ENCODE measurements around the gene SESTD1. TPM values are rescaled to one million over a fixed set of nuclear protein-coding genes. Genes with fewer than 3 reads are reported as not detected.

SESTD1 gene
- total and polyA plus RNA-seq, 7 donors: 4.2 to 20.2 (median 15.1) TPM

DNA sequence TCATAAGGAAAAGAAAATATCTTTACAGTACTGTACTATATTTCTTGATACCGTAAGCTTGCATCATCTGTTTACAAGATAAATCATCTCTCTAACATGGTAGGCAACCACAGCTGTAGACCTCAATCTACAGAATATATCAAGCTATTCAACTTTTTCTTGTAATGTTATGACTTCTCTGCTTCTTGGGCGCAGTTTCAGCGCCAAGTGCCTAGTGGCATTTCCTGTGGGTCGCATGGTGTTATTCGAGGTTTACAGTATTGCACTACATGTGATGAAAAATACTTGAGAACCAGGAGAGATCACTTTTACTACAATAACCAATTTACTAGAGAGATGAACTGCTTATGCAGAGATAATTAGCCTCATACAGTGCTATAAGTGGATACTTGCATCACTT, 34.0 kb upstream of the SESTD1 start:
- Histone ChIP-seq H3K36me3 (ENCODE audit: insufficient read depth in 1 of 2, low read depth in 1 of 2) (no peaks in the 10 kb centered on the region), H3K27ac (no peak overlapping the region), H3K4me1 (no peaks in the 10 kb centered on the region), H3K4me3 (no peak overlapping the region), H3K9me3 (no peaks in the 10 kb centered on the region), H3K27me3 (ENCODE audit: insufficient read depth in 3 of 3, low read length in 2 of 3) (no peaks in the 10 kb centered on the region)
- 92 to 95% (median 92%) methylated on average over 5 of the region's 5 CpGs for WGBS, 3 donors
- DNase-seq (no peak), ATAC-seq (no peak)
- TF ChIP-seq, protein P1, sequence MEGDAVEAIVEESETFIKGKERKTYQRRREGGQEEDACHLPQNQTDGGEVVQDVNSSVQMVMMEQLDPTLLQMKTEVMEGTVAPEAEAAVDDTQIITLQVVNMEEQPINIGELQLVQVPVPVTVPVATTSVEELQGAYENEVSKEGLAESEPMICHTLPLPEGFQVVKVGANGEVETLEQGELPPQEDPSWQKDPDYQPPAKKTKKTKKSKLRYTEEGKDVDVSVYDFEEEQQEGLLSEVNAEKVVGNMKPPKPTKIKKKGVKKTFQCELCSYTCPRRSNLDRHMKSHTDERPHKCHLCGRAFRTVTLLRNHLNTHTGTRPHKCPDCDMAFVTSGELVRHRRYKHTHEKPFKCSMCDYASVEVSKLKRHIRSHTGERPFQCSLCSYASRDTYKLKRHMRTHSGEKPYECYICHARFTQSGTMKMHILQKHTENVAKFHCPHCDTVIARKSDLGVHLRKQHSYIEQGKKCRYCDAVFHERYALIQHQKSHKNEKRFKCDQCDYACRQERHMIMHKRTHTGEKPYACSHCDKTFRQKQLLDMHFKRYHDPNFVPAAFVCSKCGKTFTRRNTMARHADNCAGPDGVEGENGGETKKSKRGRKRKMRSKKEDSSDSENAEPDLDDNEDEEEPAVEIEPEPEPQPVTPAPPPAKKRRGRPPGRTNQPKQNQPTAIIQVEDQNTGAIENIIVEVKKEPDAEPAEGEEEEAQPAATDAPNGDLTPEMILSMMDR (IDR thresholded peaks at IDR 0.05): no peak
- intact Hi-C loops (cut with DNase I): no loop called here

DNA sequence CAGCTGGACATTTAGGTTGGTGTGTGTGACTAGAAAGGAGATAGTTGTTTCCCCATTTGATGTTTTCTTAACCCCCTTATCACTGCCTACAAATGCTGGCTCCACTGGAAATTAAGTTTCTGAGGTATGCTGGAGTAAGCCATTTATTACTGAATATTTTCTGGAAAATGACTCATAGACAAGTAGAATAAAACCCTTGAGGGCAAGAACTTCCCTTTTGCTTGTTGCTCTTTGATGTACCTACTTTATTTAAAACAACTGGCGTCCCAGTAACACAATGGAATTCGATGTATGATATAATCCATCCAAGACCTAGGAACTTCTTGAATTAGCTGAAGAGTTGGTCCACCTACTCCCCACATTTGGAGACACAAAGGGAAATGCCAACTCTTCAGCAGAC, 33.3 kb upstream of the SESTD1 start:
- no peak overlapping the region for H3K27ac ChIP-seq
- 82 to 93% (median 88%) methylated on average over 2 of the region's 2 CpGs for WGBS, 3 donors

DNA sequence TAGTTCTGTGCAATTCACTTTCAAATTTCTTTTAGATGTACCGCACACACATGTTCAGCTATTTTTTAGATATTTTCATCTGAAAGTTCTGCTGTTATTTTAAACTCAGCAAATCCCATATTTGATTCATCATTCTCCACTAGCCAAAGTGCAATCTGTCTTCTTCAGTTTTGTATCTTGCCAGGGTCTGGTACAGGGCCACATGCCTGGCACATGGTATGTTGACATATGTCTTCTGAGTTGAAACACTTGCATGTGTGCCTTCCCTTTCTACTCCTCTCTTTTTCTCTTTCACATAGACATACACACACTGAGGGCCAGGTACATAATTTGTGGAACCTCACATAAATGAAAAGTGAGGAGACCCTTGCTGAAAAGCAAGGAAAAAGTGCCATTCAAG, 25.7 kb upstream of the SESTD1 start:
- H3K4me1 ChIP-seq: no peaks in the 10 kb centered on the region
- WGBS, 3 donors: 99 to 100% (median 100%) methylated on average over 1 of the region's 1 CpG
- no peak overlapping the region for H3K27ac ChIP-seq
- no peaks in the 10 kb centered on the region for H3K36me3 ChIP-seq (ENCODE audit: insufficient read depth in 1 of 2, low read depth in 1 of 2)
- H3K4me3 ChIP-seq: no peak overlapping the region
- H3K27me3 ChIP-seq (ENCODE audit: insufficient read depth in 3 of 3, low read length in 2 of 3): no peaks in the 10 kb centered on the region
- TF ChIP-seq, protein P1 (IDR thresholded peaks at IDR 0.05): no peak
- no peaks in the 10 kb centered on the region for H3K9me3 ChIP-seq
- ATAC-seq (no peak), DNase-seq (no peak)
- intact Hi-C loops (cut with DNase I): no loop called here

More for the DNA sequence above, 33.3 kb upstream of the SESTD1 start:
- DNase-seq (no peak), ATAC-seq (no peak)
- intact Hi-C loops (cut with DNase I): no loop called here
- H3K4me3 ChIP-seq: no peak overlapping the region
- no peaks in the 10 kb centered on the region for H3K9me3 ChIP-seq
- no peaks in the 10 kb centered on the region for H3K27me3 ChIP-seq (ENCODE audit: insufficient read depth in 3 of 3, low read length in 2 of 3)
- H3K36me3 ChIP-seq (ENCODE audit: insufficient read depth in 1 of 2, low read depth in 1 of 2): no peaks in the 10 kb centered on the region
- TF ChIP-seq, protein P1 (IDR thresholded peaks at IDR 0.05): no peak
- no peaks in the 10 kb centered on the region for H3K4me1 ChIP-seq

DNA sequence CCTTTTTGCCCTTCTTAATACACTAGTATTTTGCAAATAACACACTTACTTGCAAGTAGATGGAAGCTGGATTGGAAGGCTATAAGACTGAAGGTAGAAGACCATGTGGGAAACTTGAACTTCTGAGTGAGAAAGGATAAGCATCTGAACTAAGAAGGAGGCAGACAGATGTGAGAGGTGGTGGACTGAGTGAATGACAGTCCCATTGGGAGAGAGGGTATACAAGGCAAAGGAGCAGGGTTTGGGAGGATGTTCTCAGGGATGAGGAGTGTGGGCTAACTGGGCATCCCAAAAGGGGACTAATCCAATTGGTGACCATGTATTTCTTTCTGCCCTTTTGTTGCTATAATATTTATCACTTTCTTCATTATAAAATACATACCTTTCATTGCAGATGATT, 20.4 kb upstream of the SESTD1 start:
- ATAC-seq: no peak
- Histone ChIP-seq H3K4me1 (no peaks in the 10 kb centered on the region), H3K36me3 (ENCODE audit: insufficient read depth in 1 of 2, low read depth in 1 of 2) (no peaks in the 10 kb centered on the region), H3K9me3 (no peaks in the 10 kb centered on the region), H3K27ac (no peak overlapping the region), H3K27me3 (ENCODE audit: insufficient read depth in 3 of 3, low read length in 2 of 3) (no peaks in the 10 kb centered on the region), H3K4me3 (no peak overlapping the region)
- DNase-seq: no peak
- intact Hi-C loops (cut with DNase I): no loop called here
- TF ChIP-seq, protein P1 (IDR thresholded peaks at IDR 0.05): no peak

DNA sequence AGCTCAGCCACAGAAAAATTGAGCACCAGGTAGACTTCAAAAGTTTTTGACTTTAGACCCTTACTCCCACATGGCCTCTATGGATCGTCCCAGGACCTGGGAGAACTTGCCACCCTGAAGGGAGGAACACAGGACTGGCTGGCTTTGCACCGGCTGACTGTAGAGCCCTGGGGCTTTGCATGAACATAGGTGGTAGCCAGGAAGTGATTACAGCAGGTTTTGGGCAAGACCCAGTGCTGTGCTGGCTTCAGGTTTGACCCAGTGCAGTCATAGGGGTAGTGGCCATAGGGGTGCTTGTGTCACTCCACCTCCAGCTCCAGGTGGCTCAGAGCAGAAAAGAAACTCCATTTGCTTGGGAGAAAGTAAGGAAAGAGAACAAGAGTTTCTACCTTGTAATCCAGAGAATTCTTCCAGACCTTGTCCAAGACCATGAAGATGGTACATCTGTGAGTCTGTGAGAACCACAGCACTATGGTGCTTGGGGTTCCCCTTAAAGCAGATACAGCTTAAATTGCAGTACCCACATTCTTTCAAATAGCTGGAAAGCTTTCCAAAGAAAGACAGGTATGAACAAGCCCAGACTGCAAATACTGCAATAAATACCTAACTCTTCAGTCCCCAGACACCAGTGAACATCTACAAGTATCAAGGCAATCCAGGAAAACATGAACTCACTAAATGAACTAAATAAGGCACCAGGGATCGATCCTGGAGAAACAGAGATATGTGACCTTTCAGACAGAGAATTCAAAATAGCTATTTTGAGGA, 13.0 kb upstream of the SESTD1 start:
- intact Hi-C loops (cut with DNase I): no loop called here
- no peak for DNase-seq
- no peaks in the 10 kb centered on the region for H3K27me3 ChIP-seq (ENCODE audit: insufficient read depth in 3 of 3, low read length in 2 of 3)
- no peaks in the 10 kb centered on the region for H3K36me3 ChIP-seq (ENCODE audit: insufficient read depth in 1 of 2, low read depth in 1 of 2)
- ATAC-seq: no peak
- H3K9me3 ChIP-seq: no peaks in the 10 kb centered on the region
- 93 to 94% (median 94%) methylated on average over 3 of the region's 3 CpGs for WGBS, 3 donors
- H3K4me3 ChIP-seq: no peak overlapping the region
- TF ChIP-seq, protein P1 (IDR thresholded peaks at IDR 0.05): no peak
- no peak overlapping the region for H3K27ac ChIP-seq
- no peaks in the 10 kb centered on the region for H3K4me1 ChIP-seq
